NCI-H524 treated with DMSO at 0.1 percent for 48 hours (cell line): Measurements from ENCODE around the gene FBXO39.
"Not testable (repeated sequence)": the region's sequence is repeated elsewhere in the genome, so short reads cannot be mapped to it uniquely, and the experiment has no call there.

Source experiments
- DNase-seq: peaks from one replicate; lab custom pipeline; 2025; lab: John Stamatoyannopoulos, UW

FBXO39 gene

DNA sequence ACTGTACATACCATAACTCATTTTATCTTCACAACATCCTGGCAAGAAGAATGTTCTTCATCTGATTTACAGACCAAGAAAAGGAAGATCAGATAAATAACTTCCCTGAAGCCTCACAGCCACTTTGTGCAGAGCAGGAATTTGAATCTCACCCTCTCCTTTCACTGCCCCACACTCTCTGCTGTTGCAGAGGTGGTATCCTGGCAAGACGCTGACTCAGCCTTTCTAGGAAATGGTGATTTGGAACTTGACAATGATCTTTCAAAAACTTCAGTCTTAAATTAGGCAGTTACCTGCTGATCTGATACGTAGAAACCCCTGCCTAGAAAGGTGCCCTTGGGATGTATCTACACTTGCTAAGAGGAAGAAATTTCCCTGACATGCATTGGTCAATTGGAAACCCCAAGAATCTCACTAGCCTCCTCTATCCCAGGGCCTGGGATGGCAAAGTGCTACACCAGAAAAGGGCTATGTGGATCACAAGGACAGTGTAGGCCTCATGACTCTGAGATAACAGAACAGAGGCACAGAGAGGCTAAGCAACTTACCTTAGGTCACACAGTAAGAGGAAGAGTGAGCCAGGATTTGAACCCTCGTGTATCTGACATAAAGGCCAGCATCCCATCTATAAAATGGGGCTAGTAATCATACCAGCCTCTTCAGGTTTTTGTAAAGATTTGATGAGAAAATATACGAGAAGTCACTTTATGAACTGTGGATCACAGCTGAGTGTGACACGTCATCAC, 17.9 kb downstream of the FBXO39 start:
- no peak for DNase-seq

DNA sequence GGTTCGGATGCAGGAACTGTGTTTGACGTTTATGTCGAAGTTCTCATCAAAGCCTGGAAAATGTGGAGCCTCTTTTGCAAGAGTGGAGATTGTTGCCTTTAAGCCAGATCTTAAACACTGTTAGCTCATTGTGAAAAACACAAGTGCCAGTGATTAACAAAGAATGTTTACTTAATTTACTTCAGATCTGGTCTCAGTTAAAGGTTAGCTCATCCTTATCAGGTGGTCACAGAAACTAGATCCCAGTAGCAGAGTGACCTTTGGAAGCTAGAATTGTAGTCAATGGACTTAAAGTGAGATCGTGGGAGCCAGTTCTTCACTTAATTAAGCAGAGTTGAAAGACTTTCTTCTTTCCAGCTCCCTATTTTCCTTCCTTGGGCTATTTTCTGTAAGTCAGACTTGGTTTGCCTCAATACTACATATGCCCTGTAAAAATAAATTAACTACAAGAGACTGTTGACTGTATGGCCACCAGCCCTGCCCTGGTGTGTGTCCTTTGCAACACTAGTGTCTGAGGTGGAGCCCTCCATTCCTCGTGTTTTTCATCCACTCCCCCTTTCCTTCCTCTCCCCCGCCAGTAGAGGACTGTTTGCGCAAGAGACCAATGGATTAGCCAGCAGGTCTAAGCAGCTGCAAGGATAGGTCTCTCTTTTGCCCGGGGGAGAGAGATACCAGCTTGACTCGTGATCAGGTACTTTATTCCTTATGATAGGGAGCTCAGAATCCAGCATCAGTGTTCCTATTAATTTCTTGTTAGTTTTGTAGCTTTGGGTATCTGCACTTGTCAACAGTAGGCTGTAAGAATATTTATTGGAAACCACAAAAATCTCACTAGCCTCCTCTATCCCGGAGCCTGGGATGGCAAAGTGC, 20.2 kb downstream of the FBXO39 start:
- no peak for DNase-seq

DNA sequence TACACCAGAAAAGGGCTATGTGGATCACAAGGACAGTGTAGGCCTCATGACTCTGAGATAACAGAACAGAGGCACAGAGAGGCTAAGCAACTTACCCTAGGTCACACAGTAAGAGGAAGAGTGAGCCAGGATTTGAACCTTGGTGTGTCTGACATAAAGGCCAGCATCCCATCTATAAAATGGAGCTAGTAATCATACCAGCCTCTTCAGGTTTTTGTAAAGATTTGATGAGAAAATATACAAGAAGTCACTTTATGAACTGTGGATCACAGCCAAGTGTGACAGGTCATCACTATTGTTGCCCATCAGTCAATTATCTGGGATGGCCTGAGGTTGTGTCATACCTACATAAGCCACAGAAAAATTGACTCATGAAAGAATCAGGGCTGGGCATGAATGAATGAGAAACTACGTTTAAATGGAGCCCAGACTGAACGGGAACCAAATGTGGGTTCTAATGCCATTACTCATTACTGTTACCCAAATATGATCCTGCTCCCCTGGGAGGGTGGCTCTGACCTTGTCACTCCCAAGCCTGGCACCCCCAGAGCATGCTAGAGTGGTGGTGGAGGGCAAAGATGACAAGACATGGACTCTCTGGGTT, 21.0 kb downstream of the FBXO39 start:
- DNase-seq, result no peak

DNA sequence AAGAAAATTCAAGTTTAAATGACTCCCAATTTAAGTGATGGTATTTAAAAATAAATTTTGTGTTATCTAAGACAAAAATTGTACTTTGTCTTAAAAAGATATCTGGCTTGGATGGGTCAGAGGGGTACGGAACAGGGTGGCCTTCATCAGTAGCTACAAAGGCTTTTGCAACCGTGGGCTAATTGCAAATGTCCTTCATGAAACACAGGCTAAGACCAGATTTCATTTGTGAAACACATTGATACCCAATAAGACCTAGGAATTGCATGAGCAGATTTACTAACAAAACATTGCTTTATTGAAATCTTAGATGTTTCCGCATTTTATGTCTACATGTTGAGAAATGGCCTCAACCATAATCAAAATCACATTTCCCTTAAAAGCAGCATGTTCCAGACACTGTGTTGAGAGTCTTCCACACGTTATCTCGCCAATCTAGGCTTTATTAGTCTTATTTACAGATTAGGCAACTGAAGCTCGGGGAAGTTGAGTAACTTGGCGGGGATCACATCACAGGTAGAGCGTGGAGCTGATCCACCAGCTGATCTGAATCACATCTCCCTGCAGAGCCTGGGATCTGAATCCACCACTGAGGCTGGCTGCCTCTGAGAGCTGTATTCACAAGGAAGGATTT, 21.8 kb downstream of the FBXO39 start:
- no peak for DNase-seq

DNA sequence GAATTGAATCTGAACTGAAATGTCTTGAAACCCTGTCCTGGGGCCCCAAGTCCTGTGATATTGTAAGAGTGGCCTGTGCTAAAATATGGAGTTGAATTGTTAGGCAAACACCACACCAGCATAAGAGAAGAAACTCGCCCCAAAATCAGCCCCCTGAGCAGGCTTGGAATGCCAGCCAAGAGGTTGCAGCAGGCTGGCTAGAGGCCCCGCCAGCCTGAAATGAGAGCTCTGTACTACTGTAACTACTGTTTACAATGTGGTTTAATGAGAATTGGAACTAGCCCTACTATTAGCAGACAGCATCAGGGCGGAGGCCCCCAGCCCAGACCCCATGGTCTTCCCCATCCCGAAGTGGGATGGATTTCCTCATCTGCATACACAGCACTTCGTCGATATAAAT, 23.7 kb downstream of the FBXO39 start:
- no peak for DNase-seq

DNA sequence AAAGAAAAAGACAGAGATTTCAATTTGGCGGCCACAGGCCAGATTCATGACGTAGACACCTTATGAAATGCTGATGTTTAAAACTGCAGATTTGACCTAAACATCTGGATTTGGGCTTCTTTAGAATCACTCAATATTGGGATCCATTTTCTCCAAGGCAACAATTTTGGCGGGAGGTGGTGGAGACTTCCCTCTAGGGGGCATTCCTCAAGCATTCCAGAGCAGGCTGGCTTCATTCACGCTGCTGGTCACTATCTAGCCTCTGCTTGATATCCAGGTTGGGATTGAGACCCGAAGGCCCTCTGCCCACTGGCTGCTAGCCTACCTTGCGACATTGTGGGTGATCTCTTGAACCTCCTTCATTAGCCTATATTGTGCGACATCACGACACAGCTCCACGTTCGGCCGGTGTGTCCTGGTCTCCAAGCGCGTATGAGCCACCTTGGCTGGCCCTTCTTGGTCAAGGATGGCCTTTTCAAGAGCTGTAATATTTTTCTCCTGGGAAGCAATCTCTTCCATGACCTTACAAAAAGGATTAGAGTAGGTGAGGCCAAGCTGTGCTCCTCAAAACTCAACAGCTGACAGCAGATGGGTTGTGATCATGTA, 24.5 kb downstream of the FBXO39 start:
- no peak for DNase-seq

DNA sequence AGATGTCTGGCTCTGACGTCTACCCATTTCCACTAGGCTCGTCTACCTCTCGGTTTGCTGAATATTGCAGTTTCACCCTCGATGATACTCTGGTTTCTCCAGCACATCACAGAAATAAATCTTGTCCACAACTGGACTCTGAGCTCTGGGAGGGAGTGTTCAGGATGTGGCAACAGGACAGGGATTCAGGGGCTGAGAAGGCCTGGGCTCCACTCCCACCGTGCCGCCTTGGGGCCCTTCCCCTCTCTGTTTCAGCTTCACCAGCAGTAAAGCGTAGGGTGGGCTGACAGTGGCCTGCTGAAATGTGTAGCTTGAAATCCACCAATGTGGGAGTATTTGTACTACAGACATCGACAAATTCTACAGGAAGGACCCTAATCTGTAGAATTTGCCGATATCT, 35.5 kb downstream of the FBXO39 start:
- no peak for DNase-seq

DNA sequence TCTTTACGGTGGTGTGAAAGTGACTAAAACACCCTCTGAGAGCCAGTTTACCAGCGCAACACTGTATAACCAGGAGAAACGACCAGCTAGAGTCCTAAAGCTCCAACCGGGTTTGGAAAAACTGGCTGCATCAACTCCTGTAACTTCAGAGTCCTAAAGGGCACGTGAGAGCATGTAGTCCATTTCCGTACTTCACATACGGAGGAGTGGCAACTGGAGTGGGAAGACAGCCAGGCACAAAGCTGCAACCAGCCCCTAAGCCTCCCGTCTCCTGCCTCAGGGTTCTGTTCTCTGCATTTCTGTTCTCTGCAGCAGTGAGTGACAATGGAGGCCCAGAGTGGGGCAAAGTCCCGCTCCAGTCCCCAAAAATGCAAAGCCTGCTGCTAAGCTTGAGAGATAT, 36.3 kb downstream of the FBXO39 start:
- no peak for DNase-seq

DNA sequence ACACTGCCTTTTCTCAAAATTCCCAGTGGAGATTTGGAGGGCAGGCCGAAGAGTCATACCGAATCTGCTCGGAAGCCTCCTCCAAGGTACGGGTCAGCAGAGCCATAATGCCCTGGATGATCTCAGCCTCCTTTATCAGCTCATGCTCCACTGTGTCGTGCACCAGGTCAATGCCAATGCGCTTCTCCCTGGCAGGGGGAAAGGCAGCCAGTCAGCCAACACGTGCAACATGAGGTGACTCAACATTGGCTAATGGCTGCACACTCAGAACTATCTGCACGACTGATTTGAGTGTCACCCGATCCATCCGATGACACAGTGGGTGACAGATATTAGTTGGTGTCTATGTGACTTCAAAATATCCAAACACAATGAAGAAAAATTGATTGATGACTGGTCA, 39.8 kb downstream of the FBXO39 start:
- DNase-seq, result no peak

DNA sequence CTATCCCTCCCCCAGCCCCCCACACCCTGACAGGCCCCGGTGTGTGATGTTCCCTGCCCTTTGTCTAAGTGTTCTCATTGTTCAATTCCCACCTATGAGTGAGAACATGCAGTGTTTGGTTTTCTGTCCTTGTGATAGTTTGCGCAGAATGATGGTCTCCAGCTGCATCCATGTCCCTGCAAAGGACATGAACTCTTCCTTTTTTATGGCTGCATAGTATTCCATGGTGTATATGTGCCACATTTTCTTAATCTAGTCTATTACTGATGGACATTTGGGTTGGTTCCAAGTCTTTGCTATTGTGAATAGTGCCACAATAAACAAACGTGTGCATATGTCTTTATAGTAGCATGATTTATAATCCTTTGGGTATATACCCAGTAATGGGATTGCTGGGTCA, 40.4 kb downstream of the FBXO39 start:
- not testable (repeated sequence) for DNase-seq

DNA sequence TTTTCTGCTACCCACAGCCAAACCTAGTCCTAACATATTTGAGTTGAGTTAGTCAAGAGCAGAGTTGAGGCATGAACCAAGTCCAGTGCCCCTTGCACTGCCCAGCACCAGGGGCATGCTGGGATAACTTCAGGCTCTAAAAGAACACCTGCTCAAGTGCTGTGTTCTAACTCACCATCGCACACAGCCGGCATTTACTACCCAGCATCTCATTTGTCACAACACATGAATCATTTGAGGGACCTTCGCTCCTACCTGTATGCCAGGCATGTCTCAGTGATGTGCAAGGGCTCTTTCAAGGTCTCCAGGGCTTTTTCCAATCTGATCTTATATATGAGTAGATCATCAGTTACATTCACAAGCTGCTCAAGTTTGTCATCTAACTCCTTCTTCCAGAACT, 42.9 kb downstream of the FBXO39 start:
- no peak for DNase-seq

DNA sequence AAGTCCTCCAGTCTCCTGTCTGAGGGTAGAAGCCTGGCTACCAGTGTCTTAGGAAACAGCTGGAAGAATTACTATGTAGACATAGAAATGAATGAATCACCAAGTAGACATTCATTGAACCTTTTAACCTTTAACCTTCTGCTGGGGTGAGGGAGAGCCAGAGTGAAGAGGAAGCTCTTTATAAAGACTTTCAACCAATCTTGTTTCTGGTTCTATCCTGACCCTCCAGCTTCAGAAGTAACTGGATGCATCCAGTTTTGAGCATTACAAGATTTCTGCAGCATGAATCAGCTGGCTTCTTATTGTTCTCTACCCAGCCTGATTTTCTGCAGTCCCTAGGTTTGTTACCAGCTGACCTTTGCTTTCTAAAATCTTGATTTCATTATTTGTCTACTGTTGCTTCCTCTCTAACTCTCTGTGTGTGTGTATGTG, 47.0 kb downstream of the FBXO39 start:
- DNase-seq, result no peak

DNA sequence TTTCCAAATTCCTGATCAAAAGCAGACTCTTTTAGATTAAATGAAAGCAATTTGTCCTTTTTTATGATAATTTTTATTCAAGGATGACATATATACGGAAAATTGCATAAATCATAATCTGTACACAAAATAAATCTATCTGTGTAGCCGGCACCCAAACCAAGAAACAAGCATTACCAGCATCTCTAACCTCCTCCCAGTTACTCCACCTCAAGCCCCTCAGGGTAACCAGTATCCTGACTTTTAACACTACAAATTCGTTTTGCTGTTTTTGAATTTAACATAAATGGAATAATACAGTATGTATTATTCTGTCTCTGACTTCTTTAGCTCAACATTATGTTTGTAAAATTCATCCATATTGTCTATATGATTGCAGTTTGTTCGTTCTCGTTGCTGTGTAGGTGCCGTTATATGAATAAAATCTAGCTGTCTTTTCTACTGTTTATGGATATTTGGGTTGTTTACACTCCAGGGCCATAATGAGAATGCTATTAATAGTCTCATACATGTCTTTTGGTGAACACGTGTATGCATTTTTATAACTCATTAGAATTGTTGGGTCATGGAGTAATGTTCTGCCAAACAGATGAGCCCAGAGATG, 54.5 kb downstream of the FBXO39 start:
- no peak for DNase-seq

DNA sequence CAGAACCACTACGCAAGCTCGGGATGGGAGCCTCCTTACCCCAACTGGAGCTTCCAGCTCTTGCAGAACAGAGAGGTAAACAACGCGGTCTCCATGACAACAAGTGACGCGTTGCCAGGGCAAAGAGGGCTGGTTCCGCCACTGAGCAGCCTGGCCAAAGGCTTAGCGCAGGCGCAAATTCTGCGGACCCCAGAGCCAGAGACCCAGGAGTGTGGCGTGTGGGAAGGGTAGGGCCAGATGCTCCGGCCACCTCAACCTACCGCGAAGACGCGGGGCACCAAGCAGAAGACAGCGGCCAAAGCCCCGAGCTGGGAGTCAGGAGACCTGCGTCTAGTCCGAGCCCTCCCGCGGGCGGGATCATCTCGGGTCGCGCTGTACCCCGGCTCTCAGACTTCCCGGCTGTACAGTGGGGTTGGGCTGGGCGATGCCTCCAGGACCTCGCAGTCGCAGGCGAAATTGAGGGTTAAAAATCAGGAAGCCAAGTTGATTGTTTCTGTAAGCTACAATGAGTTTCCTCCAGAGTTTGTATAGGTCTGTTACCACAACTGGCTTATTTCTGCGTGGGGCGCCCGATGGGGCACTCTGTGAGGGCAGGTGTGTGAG, 55.7 kb downstream of the FBXO39 start, which contains the start of gene TEKT1:
Gene TEKT1, minus strand, starts transcription at position 69 of the 603 bp plus-strand sequence. CDS start 1,353 bp downstream, outside the sequence.
- no peak for DNase-seq
